T-helper 2 cell treated with Interferon-gamma antibody and Interleukin-4, amounts not matched to agents 5 μg/mL and 100 μg/mL, for 36 hours (primary cell): ENCODE data around the gene RC3H1.
"Not testable (repeated sequence)": the region's sequence is repeated elsewhere in the genome, so short reads cannot be mapped to it uniquely, and the experiment has no call there.

Source experiments
- DNase-seq: peaks from one replicate; pipeline ENCODE4 v3.0.0; 2021; ENCODE audit warnings: low spot score
- H3K27ac Mint-ChIP-seq: one replicate; pipeline ENCODE4 v1.8.0; 2021; ENCODE audit warnings: mild to moderate bottlenecking, mixed read lengths
- H3K27me3 Mint-ChIP-seq: one replicate; pipeline ENCODE4 v1.8.0; 2021; ENCODE audit warnings: low read depth, mixed read lengths
- H3K36me3 Mint-ChIP-seq: one replicate; pipeline ENCODE4 v1.8.0; 2021; ENCODE audit warnings: low read depth, mixed read lengths
- H3K4me1 Mint-ChIP-seq: one replicate; pipeline ENCODE4 v1.8.0; 2021; ENCODE audit warnings: low read depth, mixed read lengths
- H3K4me3 Mint-ChIP-seq: one replicate; pipeline ENCODE4 v1.8.0; 2022; ENCODE audit warnings: mild to moderate bottlenecking, moderate library complexity, mixed read lengths
- H3K9me3 Mint-ChIP-seq: one replicate; pipeline ENCODE4 v1.8.0; 2021; ENCODE audit warnings: mixed read lengths

Gene RC3H1

DNA sequence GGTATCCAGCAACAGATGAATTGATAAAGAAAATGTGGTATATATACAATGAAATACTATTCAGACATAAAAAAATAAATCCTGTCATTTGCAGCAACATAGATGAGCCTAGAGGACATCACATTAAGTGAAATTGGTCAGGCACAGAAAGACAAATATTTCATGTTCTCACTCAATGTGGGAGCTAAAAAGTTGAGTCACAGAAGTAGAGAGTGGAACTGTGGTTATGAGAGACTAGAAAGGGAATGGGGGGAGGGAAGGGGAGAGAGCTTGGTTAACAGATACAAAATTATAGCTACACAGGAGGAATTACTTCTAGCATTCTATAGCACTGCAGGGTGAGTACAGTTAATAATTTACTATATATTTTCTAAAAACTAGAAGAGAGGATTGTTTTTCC is 68.0 kb downstream of the RC3H1 start:
- Mint-ChIP-seq H3K9me3 (no peaks in the 10 kb centered on the region), H3K27me3 (no peaks in the 10 kb centered on the region), H3K27ac (no peak overlapping the region), H3K36me3 (peaks cover 33% of the 10 kb centered on the region), H3K4me3 (no peak overlapping the region), H3K4me1 (peaks cover 9% of the 10 kb centered on the region)
- DNase-seq: no peak

DNA sequence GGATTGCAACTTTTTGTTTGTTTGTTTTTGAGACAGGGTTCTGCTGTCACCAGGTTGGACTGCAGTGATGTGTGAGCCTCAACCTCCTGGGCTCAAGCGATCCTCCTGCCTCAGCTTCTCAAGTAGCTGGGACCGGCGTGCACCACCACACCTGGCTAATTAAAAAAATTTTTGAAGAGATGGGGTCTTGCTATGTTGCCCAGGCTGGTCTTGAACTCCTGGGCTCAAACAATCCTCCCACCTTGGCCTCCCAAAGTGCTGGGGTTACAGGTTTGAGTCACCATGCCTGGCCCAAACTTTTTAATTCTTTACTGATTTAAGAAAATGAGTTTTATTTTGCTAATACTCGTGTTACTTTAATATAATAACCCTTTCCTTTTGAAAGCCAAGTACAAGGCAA is 73.6 kb downstream of the RC3H1 start:
- Mint-ChIP-seq H3K27ac (no peak overlapping the region), H3K36me3 (peaks cover 38% of the 10 kb centered on the region)

DNA sequence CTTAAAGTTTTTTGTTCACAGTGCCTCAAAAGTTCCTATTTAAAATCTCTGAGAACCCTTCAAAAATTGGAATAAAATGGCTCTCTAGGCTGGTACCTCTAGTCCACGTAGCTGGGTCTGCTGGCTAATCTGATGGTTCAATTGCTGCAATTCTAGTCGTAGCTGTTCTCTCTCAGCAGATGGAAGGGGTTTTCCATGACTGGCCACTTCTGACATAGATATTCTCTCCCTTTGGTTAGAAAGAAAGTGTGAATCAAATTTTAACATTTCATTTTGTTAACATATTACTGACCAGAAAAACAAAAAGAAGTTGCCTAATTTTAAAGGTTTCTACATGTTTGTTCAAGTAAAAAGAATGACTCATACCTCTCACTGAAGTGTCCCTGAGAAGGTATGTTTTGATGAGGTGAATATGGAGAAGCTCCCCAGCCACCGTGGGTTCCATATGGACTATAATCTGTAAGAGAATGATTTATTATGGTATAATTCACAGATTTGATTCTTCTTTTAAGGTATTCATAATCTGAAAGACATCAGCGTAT is 75.7 kb downstream of the RC3H1 start:
- H3K4me1 Mint-ChIP-seq: no peaks in the 10 kb centered on the region
- H3K27me3 Mint-ChIP-seq: no peaks in the 10 kb centered on the region
- DNase-seq: no peak
- H3K4me3 Mint-ChIP-seq: no peak overlapping the region
- H3K36me3 Mint-ChIP-seq: peaks cover 43% of the 10 kb centered on the region
- no peak overlapping the region for H3K27ac Mint-ChIP-seq
- no peaks in the 10 kb centered on the region for H3K9me3 Mint-ChIP-seq

More for the DNA sequence above, 73.6 kb downstream of the RC3H1 start:
- H3K9me3 Mint-ChIP-seq: no peaks in the 10 kb centered on the region
- no peaks in the 10 kb centered on the region for H3K27me3 Mint-ChIP-seq
- no peak for DNase-seq
- peaks cover 5% of the 10 kb centered on the region for H3K4me1 Mint-ChIP-seq
- no peak overlapping the region for H3K4me3 Mint-ChIP-seq

DNA sequence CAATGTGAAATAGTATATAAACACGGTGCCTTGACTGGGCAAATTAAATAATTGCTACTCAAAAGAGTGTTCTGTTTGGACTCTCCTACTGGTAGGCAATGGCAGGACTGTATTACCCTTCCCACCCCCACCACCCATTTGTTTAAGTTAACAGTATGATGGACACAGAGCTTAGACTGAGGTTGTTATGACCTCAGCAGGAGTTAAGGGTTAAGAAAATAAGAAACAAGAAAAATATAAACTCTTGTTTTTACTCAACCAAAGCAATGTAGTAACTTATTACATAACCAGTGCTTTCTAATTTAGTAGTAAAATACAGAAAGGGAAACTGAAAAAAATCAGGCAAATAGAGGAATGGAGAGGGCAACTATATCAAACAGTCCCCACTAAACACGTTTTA is 85.1 kb downstream of the RC3H1 start:
- Mint-ChIP-seq H3K4me1 (no peaks in the 10 kb centered on the region), H3K4me3 (no peak overlapping the region), H3K9me3 (no peaks in the 10 kb centered on the region), H3K27me3 (no peaks in the 10 kb centered on the region), H3K27ac (no peak overlapping the region), H3K36me3 (peaks cover 31% of the 10 kb centered on the region)
- DNase-seq: no peak

DNA sequence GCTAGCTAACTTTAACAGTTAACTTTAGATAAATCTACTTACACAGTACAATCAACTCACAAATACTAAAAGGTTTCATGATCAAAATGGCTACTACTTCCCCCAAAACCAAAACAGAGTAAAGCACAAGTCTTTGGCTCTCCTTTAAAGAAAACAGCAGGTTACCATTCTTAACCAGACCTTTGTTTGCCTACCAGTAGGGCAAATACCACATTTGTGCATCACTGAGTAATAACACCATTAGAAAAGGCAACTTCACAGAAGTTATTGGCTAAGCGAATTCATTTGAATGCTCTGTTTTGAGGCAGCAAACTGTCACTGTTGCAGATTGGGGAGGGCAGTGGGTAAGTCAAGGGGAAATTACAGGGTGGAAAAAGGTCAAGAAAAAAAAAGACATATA is 87.7 kb downstream of the RC3H1 start:
- no peak for DNase-seq
- Mint-ChIP-seq H3K4me1 (no peaks in the 10 kb centered on the region), H3K36me3 (peaks cover 29% of the 10 kb centered on the region)

DNA sequence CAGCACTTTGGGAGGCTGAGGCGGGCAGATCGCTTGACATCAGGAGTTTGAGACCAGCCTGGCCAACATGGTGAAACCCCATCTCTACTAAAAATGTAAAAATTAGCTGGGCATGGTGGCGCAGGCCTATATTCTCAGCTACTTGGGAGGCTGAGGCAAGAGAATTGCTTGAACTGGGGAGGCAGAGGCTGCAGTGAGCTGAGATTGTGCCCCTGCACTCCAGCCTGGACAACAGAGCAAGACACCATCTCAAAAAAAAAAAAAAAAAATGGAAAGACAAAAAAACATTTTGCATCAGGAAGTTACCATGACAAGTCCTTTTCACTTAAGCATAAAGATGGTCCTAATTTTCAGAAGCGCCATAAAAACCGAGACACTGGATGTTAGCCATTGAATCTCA is 91.6 kb downstream of the RC3H1 start:
- not testable (repeated sequence) for DNase-seq, H3K4me1 Mint-ChIP-seq, H3K27ac Mint-ChIP-seq, H3K9me3 Mint-ChIP-seq, H3K27me3 Mint-ChIP-seq, H3K4me3 Mint-ChIP-seq
- H3K36me3 Mint-ChIP-seq: peaks cover 13% of the 10 kb centered on the region

More for the DNA sequence above, 87.7 kb downstream of the RC3H1 start:
- no peaks in the 10 kb centered on the region for H3K9me3 Mint-ChIP-seq
- no peaks in the 10 kb centered on the region for H3K27me3 Mint-ChIP-seq
- H3K27ac Mint-ChIP-seq: no peak overlapping the region
- H3K4me3 Mint-ChIP-seq: no peak overlapping the region

DNA sequence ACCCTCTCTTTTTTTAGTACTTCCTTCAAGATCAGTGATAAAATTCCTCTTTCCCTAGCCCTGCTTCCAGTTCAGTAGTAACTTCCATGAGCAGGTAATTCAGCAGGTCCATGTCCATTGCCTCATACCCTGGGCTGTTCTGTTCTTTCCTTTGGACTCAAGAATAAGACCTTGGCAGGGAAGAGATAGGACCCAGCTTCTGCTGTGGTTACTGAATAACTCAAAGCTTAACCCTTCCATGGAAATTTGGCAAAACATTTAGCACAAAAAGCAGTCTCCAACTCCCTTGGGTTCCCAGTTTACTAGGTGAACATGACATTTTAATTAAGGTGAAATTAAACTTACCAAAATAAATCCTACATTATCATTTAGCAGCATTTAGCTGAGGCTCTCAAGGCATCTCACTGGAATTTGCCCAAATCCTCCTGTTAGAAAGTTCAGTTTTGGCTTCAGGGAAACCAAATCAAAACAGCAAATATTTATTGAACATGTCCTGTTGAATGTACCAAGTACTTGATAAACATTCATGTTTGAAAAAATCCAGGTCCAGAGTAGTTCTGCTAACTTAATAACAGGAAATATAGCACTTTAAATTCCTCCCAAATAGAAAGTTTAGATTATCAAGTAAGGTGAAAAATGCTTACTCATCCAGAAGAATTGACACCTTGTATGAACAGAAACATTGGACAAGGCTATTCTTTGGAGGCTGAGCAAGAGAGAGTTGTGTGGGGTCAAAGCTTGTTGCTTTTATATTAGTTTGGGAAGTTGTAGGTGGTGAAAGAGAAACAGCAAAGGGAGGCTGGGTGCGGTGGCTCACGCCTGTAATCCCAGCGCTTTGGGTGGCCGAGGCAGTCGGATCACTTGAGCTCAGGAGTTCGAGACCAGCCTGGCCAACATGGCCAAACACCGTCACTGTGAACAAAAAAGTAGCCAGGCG is 96.6 kb downstream of the RC3H1 start:
- H3K9me3 Mint-ChIP-seq: no peaks in the 10 kb centered on the region
- peaks cover 9% of the 10 kb centered on the region for H3K27me3 Mint-ChIP-seq
- no peaks in the 10 kb centered on the region for H3K4me1 Mint-ChIP-seq
- DNase-seq: no peak
- no peak overlapping the region for H3K27ac Mint-ChIP-seq
- H3K4me3 Mint-ChIP-seq: no peak overlapping the region
- peaks cover 4% of the 10 kb centered on the region for H3K36me3 Mint-ChIP-seq

DNA sequence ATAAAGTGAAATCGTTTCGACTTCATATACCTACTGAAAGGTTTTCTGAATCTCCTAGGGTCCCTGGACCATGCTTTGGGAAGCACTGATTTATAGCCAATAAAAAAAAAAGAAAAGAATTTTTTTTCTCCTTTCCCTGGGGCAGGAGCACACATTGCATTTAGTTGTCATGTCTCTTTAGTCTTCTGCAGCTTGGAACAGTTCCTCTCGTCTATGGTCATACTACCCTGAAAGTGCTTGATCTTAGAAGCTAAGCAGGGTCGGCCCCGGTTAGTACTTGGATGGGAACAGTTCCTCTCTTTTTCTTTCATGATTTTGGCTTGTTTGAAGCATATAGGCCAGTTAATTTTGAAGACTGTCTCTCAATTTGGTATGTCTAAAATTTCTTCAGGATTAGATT is 101.3 kb downstream of the RC3H1 start:
- no peaks in the 10 kb centered on the region for H3K36me3 Mint-ChIP-seq
- no peak overlapping the region for H3K27ac Mint-ChIP-seq
- no peaks in the 10 kb centered on the region for H3K4me1 Mint-ChIP-seq
- H3K4me3 Mint-ChIP-seq: no peak overlapping the region
- H3K9me3 Mint-ChIP-seq: no peaks in the 10 kb centered on the region
- DNase-seq: no peak
- H3K27me3 Mint-ChIP-seq: peaks cover 9% of the 10 kb centered on the region

DNA sequence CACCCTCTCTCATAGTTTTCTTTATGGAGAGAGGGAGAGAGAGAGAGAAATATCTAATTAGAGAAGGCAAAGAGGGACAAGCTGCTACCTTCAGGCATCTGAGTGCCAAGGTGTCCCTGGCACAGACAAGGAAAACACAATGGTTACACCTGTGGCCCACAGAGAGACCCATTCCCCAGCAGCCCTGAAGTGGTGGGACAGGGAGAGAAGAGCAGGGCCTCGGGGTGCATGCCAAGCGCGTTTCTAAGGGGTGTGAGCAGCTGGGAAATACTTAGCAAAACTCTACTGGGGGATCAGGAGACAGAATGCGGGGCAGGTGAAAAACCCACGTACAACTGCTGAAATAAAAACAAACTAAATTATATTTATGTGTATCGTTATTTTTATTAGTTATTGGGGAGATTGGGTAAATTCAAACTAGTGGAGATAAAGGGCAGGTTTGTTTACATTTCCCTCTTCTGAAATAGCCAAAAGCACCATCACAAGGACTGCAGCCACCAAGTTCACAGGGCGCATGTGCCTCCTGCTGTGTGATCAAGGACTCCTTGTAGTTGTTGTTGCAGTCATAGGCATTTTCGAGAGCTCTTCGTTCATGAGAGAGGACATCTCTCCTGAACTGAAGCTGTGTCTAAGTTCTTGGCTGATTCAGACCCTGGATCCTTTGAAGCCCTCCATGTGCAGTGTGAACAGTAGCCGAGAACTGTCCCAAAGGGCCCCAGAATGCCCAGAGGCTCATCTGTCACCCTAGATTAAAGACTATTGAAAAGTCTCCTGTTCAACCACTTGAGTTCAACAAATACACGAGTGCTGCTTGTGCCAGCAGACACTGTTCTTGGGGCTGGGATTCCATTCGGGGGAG is 104.3 kb downstream of the RC3H1 start:
- H3K9me3 Mint-ChIP-seq: no peaks in the 10 kb centered on the region
- no peak overlapping the region for H3K4me3 Mint-ChIP-seq
- H3K27me3 Mint-ChIP-seq: peaks cover 7% of the 10 kb centered on the region
- H3K27ac Mint-ChIP-seq: no peak overlapping the region
- H3K36me3 Mint-ChIP-seq: no peaks in the 10 kb centered on the region
- no peak for DNase-seq
- no peaks in the 10 kb centered on the region for H3K4me1 Mint-ChIP-seq

DNA sequence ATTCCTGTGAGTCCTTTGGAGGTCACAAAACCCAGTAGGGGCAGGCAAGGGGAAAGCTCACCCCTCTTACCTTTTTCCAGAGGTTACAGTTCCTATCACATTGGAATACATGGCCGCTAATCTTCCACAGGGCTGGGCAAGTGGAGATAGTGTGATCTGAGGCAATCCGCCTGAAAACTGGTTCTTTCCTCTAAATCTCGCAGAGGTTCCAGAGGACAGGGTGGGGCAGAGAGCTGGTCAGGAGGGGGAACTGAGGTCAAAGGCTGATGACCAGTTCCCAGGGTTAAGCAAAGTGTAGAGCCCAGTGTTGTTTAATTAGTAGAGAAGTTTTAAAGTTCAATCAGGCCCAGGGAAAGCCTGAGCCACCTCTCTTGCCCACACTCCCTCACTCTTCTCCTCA is 105.0 kb downstream of the RC3H1 start, which contains the start of gene SERPINC1:
Gene SERPINC1 (minus strand): TSS at position 179 of the 400 bp plus-strand sequence. CDS start 68 bp downstream, at position 111.
- Mint-ChIP-seq H3K4me3 (no peak within 1 kb of the TSS), H3K27ac (no peak within 1 kb of the TSS), H3K9me3 (no peaks in the 10 kb centered on the region), H3K36me3 (no peaks in the 10 kb centered on the region), H3K4me1 (no peaks in the 10 kb centered on the region), H3K27me3 (peaks cover 3% of the 10 kb centered on the region)
- no peak for DNase-seq

DNA sequence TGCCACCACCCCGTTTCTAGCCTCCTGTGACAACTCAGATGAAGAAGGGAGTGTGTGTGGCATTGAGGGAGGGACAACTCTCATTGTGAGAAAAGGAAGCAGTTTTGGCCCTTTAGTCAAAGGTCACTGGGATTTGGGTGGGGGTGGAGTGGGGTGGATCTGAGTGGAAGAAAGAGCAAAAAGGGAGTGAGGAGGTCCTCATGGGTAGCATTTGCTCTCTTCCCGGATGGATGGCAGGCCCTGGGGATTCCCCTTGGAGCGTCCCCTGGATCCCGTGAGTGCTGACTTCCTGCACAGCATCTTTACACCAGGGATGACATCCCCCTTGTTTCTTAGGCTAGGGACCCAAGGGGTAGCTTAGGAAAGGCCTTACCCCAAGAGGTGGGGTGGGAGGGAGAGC is 105.5 kb downstream of the RC3H1 start:
- Mint-ChIP-seq H3K4me1 (no peaks in the 10 kb centered on the region), H3K9me3 (no peaks in the 10 kb centered on the region), H3K36me3 (no peaks in the 10 kb centered on the region), H3K27me3 (peaks cover 3% of the 10 kb centered on the region), H3K4me3 (no peak overlapping the region), H3K27ac (no peak overlapping the region)
- DNase-seq: no peak

DNA sequence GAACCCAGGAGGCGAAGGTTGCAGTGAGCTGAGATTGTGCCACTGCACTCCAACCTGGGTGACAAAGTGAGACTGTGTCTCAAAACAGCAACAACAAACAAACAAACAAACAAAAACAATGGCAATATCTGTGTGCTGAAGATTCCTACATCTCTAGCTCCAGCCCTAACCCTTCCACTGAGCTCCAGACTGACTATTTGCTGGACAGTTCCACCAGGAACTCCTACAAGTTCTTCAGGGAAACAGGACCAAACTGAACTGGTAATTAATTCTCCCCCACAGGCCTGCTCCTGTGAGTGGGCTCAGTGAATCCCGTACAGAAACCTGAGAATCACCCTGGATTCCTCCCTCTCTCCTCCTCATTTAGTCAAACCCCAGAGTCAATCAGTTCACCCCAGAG is 106.6 kb downstream of the RC3H1 start:
- Mint-ChIP-seq H3K4me1 (no peaks in the 10 kb centered on the region), H3K27ac (no peak overlapping the region)
- DNase-seq: no peak

DNA sequence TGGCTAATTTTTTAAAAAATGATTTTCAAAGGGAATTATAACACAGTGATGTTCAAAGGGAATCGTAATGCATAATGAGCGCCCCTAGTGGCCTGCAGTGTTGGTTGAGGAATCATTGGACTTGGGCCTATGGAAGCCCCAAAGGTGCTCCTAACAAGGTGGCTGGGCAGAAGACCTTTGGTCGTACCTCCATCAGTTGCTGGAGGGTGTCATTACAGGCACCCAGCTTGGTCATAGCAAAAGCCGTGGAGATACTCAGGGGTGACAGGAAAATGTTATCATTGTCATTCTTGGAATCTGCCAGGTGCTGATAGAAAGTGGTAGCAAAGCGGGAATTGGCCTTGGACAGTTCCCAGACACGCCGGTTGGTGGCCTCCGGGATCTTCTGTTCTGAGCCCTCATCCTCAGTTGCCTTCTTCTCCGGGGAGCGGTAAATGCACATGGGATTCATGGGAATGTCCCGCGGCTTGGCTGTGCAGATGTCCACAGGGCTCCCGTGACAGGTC is 107.7 kb downstream of the RC3H1 start:
- no peaks in the 10 kb centered on the region for H3K9me3 Mint-ChIP-seq
- H3K27me3 Mint-ChIP-seq: no peaks in the 10 kb centered on the region
- H3K36me3 Mint-ChIP-seq: no peaks in the 10 kb centered on the region
- H3K27ac Mint-ChIP-seq: no peak overlapping the region
- H3K4me3 Mint-ChIP-seq: no peak overlapping the region
- no peaks in the 10 kb centered on the region for H3K4me1 Mint-ChIP-seq
- DNase-seq: no peak

More for the DNA sequence above, 106.6 kb downstream of the RC3H1 start:
- no peaks in the 10 kb centered on the region for H3K27me3 Mint-ChIP-seq
- no peaks in the 10 kb centered on the region for H3K9me3 Mint-ChIP-seq
- no peak overlapping the region for H3K4me3 Mint-ChIP-seq
- no peaks in the 10 kb centered on the region for H3K36me3 Mint-ChIP-seq

DNA sequence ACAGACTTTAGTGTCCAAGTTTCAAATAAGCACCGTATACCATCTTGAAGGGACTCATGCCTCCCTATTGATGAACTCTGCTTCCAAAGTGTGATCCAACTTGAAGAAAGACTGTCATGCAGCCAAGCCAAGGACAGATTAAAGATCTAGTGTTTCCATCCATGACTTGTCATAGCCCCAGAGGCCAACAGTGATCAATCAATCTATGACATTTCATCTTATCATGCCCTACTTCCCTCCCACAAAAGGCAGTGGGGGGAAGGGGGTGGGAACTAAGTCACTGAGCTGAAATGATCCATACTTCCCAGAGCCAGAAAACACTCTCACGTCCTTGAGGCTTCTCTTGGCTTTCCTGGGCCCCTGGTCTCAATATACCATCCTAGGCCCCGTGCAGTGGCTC is 109.0 kb downstream of the RC3H1 start:
- Mint-ChIP-seq H3K27me3 (no peaks in the 10 kb centered on the region), H3K27ac (no peak overlapping the region), H3K4me1 (no peaks in the 10 kb centered on the region), H3K9me3 (no peaks in the 10 kb centered on the region), H3K36me3 (no peaks in the 10 kb centered on the region), H3K4me3 (no peak overlapping the region)
- DNase-seq: no peak
